HepG2 (cell line): Measurements from ENCODE around the gene MIB1. TPM values are rescaled to one million over a fixed set of nuclear protein-coding genes. Genes with fewer than 3 reads are reported as not detected.

Source experiments
- ATAC-seq: fragments of 200-7000 bp; cut with Tn5 transposase; 3 replicates; pipeline ENCODE4 v1.9.1; 2020; ENCODE audit warnings: mild to moderate bottlenecking, moderate library complexity
- BruUV-seq: library from RNA; stranded (reverse); fragments of 400-500 nt; replicated peaks from 2 replicates; lab custom pipeline; 2021; lab: Mats Ljungman, UMichigan
- CTCF ChIA-PET: fragments of 300-600 bp; formaldehyde crosslinking; extraction: SDS; loops from one replicate; lab custom pipeline; 2021; ENCODE audit warnings: low total read pairs, inconsistent platforms, low intra/inter-chr PET ratio; lab: Yijun Ruan, JAX
- POLR2A ChIA-PET: fragments of 350-600 bp; sonication (Branson Sonifier 250); formaldehyde crosslinking; loops from one replicate; lab custom pipeline; 2020; ENCODE audit warnings: antibody characterized with exemption, inconsistent platforms; lab: Yijun Ruan, JAX
- DNase-seq: peaks from one replicate; pipeline ENCODE4 v3.0.0-alpha.2; 2015; ENCODE audit warnings: low spot score
- FAIRE-seq: peaks from 3 replicates; lab custom pipeline; 2011; peaks lifted over from hg19 to GRCh38; lab: Jason Lieb, UNC
- H2AFZ ChIP-seq: one replicate; pipeline ENCODE4 v1.6.1; 2011; ENCODE audit warnings: low read length, inconsistent platforms
- H3K27ac ChIP-seq: fragments of 300-600 bp; 3 replicates; pipeline ENCODE4 v1.8.0; 2011; ENCODE audit warnings: mixed run types, mild to moderate bottlenecking, mixed read lengths, low read length, inconsistent platforms; ENCODE audit not compliant: insufficient read depth; ENCODE audit errors: extremely low read length
- H3K27me3 ChIP-seq, 2 experiments: fragments of 200-600 bp in 1 of 2; 2 replicates in 1 of 2; 3 replicates in 1 of 2; pipeline versions ENCODE4 v1.6.0 to v1.8.0; 2011; ENCODE audit warnings: low read length in 2 of 2, mild to moderate bottlenecking in 2 of 2, moderate library complexity in 2 of 2, inconsistent platforms in 1 of 2; ENCODE audit not compliant: insufficient read depth in 2 of 2, control insufficient read depth in 1 of 2
- H3K36me3 ChIP-seq, 2 experiments: fragments of 200-600 bp in 1 of 2; replicated peaks in 1 of 2; 2 replicates in 1 of 2; 3 replicates in 1 of 2; pipeline versions ENCODE4 v1.5.1 to v1.8.0; 2011; ENCODE audit warnings: low read length in 2 of 2, inconsistent platforms in 1 of 2; ENCODE audit not compliant: insufficient read depth in 2 of 2, control insufficient read depth in 1 of 2
- H3K4me1 ChIP-seq: 2 replicates; pipeline ENCODE4 v1.5.1; 2012; ENCODE audit warnings: low read length, inconsistent platforms; ENCODE audit not compliant: insufficient read depth
- H3K4me2 ChIP-seq: 2 replicates; pipeline ENCODE4 v1.6.0; 2011; ENCODE audit warnings: low read depth, low read length, inconsistent platforms
- H3K4me3 ChIP-seq, 3 experiments: fragments of 200-600 bp in 1 of 3; sonication (generic), shearing (Covaris generic) in 1 of 3; replicated peaks in 1 of 3; 2 replicates each; pipeline ENCODE4 v1.5.1; 2011 to 2016; ENCODE audit warnings: low read length in 3 of 3, inconsistent platforms in 2 of 3, low read depth in 2 of 3, mild to moderate bottlenecking in 2 of 3, control low read depth in 1 of 3, mixed read lengths in 1 of 3; ENCODE audit not compliant: insufficient read depth in 1 of 3
- H3K79me2 ChIP-seq: one replicate; pipeline ENCODE4 v1.6.1; 2011; ENCODE audit warnings: low read length, inconsistent platforms; ENCODE audit not compliant: insufficient read depth
- H3K9ac ChIP-seq: 2 replicates; pipeline ENCODE4 v1.6.0; 2011; ENCODE audit warnings: mild to moderate bottlenecking, low read depth, low read length, inconsistent platforms; ENCODE audit not compliant: insufficient read depth
- H3K9me3 ChIP-seq: 2 replicates; pipeline ENCODE4 v1.5.1; 2012; ENCODE audit warnings: mild to moderate bottlenecking, low read length
- H4K20me1 ChIP-seq: 2 replicates; pipeline ENCODE4 v1.6.0; 2011; ENCODE audit warnings: inconsistent platforms, mild to moderate bottlenecking, low read length, moderate library complexity; ENCODE audit not compliant: insufficient read depth
- CCAR2 ChIP-seq: fragments of 200-400 bp; formaldehyde crosslinking; optimal IDR thresholded peaks from 2 replicates; pipeline ENCODE3; 2018; ENCODE audit warnings: low read depth, mild to moderate bottlenecking, low read length, moderate library complexity
- ISX ChIP-seq: sonication (generic); formaldehyde crosslinking; conservative IDR thresholded peaks from 2 replicates; pipeline ENCODE4 v1.5.0; 2020; ENCODE audit warnings: missing genetic modification reagents
- KLF13 ChIP-seq: sonication (generic); formaldehyde crosslinking; IDR thresholded peaks from 2 replicates; pipeline ENCODE4 v1.4.0; 2020; ENCODE audit warnings: mild to moderate bottlenecking, missing genetic modification reagents
- NCOA2 ChIP-seq: sonication (generic); formaldehyde crosslinking; IDR thresholded peaks from 2 replicates; pipeline ENCODE4 v1.8.0; 2022; ENCODE audit warnings: inconsistent platforms
- NCOR1 ChIP-seq: fragments of 200-600 bp; sonication (generic); IDR thresholded peaks from 2 replicates; pipeline ENCODE4 v1.7.0; 2017; ENCODE audit warnings: antibody characterized with exemption, low read length, borderline replicate concordance
- SIN3A ChIP-seq: IDR thresholded peaks from 2 replicates; pipeline ENCODE4 v1.6.1; 2011; ENCODE audit warnings: low read depth, mild to moderate bottlenecking, control low read depth, low read length, borderline replicate concordance
- TCF7 ChIP-seq: sonication (generic); IDR thresholded peaks from 2 replicates; pipeline ENCODE4 v1.6.1; 2016; ENCODE audit warnings: antibody characterized with exemption, low read depth
- ZMYM2 ChIP-seq: sonication (generic); formaldehyde crosslinking; IDR thresholded peaks from 2 replicates; pipeline ENCODE4 v1.8.0; 2022; ENCODE audit warnings: mild to moderate bottlenecking, missing genetic modification reagents
- ZNF17 ChIP-seq: sonication (generic); formaldehyde crosslinking; IDR thresholded peaks from 2 replicates; pipeline ENCODE4 v1.5.0; 2020; ENCODE audit warnings: mild to moderate bottlenecking, missing genetic modification reagents
- ZNF230 ChIP-seq: sonication (generic); formaldehyde crosslinking; IDR thresholded peaks from 2 replicates; pipeline ENCODE4 v1.4.0; 2020; ENCODE audit warnings: mild to moderate bottlenecking, missing genetic modification reagents
- ZNF572 ChIP-seq: sonication (generic); formaldehyde crosslinking; IDR thresholded peaks from 2 replicates; pipeline ENCODE4 v1.5.1; 2020; ENCODE audit warnings: mild to moderate bottlenecking, missing genetic modification reagents
- ZNF75D ChIP-seq: sonication (generic); formaldehyde crosslinking; IDR thresholded peaks from 2 replicates; pipeline ENCODE4 v1.8.1; 2023; ENCODE audit warnings: missing genetic modification reagents, mild to moderate bottlenecking, borderline replicate concordance
- WGBS: methylation state at CpG from one replicate; pipeline ENCODE4 v1.1.6; 2017; ENCODE audit warnings: low lambda C conversion rate; 5-methylcytosine and 5-hydroxymethylcytosine counted together
- in situ Hi-C: cut with HindIII; loops from 2 replicates; pipeline ENCODE4 v1.10.0; 2017; ENCODE audit warnings: low pct_unique_long_range_greater_than_20kb; ENCODE audit not compliant: extremely low pct_ligation_motif_present
- intact Hi-C: fragments of 100-400 bp; cut with micrococcal nuclease; formaldehyde crosslinking; loops from one replicate; pipeline ENCODE4 v1.10.0; 2022; ENCODE audit not compliant: unreplicated experiment
- polyA plus RNA-seq, 8 experiments: library from polyadenylated mRNA; depleted of rRNA in 3 of 8; stranded (reverse) in 7 of 8; unstranded in 1 of 8; fragments of >200 nt; fragmentation: Illumina TruSeq in 4 of 8; extraction: Trizol in 4 of 8; gene quantifications; 2 replicates each; pipeline versions ENCODE4 v1.2.1 to v1.2.3, GENCODE V29; 2011 to 2016; ENCODE audit warnings: low read depth in 4 of 8, missing spikeins in 1 of 8, mixed read lengths in 1 of 8; ENCODE audit not compliant: insufficient read depth in 1 of 8
- total RNA-seq, 5 experiments: library from RNA; depleted of rRNA; stranded (reverse); fragments of >200 nt; fragmentation: Illumina TruSeq; extraction: Trizol; gene quantifications; 2 replicates each; pipeline ENCODE4 v1.2.3, GENCODE V29; 2016; ENCODE audit warnings: low read depth in 1 of 5
- TF ChIP-seq, protein P1 (sequence below): sonication (generic); formaldehyde crosslinking; IDR thresholded peaks from 2 replicates; pipeline ENCODE4 v1.4.0; 2020; ENCODE audit warnings: missing genetic modification reagents, borderline replicate concordance
- TF ChIP-seq, protein P2 (sequence below): sonication (generic); IDR thresholded peaks from 2 replicates; pipeline ENCODE4 v1.6.1; 2016; ENCODE audit warnings: low read depth, borderline replicate concordance
- TF ChIP-seq, protein P3 (sequence below): sonication (generic); formaldehyde crosslinking; IDR thresholded peaks from 2 replicates; pipeline ENCODE4 v1.4.0; 2020; ENCODE audit warnings: missing genetic modification reagents
- TF ChIP-seq, protein P4 (sequence below): sonication (generic); formaldehyde crosslinking; conservative IDR thresholded peaks from 2 replicates; pipeline ENCODE4 v1.4.0; 2020; ENCODE audit warnings: missing genetic modification reagents

MIB1 gene
- total and polyA plus RNA-seq, 2 of the 13 experiments (the other 11 are each of a cell fraction or from before 2014, with no cell fraction given): 12.0 to 47.0 TPM

DNA sequence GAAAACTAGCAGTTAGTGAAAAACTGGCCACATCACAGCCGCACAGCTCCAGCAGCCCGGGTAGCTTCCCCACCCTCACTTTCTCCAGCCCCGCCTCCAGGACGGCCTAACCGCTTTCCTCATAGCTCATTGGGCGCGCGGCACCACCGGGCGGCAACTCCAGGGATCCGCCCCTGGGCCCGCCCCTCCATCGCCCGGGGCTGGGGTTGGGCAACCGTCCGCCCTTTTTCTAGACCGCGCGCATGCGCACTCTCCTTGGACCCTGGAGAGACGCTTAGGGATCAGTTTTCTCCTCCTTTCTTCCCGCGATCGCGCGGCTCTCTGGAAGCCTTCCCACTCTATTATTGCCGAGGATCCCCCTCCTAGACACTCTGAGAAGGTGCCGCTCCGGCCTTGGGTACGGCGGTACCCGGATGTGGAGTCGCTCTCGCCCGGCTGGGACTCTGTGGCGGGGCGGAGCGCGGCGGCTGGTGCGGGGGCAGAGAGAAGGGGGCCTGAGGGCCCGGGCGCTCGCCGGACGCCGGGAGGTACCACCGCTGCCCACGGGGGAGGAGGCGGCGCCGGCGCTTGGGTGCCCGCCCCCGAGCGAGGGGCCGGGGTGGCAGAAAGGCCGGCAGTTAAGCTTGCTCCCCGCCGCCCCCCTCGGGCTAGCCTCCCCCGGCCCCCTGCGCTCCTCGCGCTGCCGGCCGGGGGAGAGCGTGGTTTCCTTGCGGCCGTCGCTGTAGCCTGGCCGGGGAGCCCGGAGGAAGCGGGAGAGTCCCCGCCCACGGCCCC lies at the start of gene MIB1 (continued):
- TF ChIP-seq KLF13 (CRISPR knock-in tag): no peak
- 0 out of 2 replicates have a peak, but pooled peaks have one; percentile 19 for TF ChIP-seq ZNF230 (CRISPR knock-in tag)
- no peak; the same call in 1 of the 2 replicates for TF ChIP-seq NCOR1
- TF ChIP-seq CCAR2: no peak
- TF ChIP-seq, all 625 proteins: peak for 165

DNA sequence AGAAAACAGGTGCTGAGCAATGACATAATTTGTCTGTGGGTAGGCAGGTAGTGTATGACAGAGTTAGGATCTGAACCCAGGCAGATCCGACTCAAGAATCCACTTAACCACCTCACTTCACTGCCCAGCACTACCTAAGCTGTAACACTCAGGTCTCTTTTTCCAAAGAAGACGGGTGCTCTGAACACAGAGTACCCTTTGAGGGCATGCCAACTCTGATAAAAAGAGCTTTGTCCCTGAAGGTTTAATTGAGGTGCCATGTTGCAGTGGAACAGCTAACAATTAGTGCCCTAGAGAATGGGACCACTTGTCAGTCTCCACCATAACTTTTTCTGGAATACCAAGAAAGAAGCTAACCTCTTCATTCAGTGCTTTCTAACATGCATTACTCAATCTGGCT lies 47.3 kb upstream of the MIB1 start:
- FAIRE-seq: no peak
- Histone ChIP-seq H3K9me3 (no peaks in the 10 kb centered on the region), H3K36me3 (peaks cover 2 to 5% of the 10 kb centered on the region in 2 experiments; a peak in 2 of 5 replicates), H3K27ac (no peak overlapping the region), H3K4me1 (peaks cover 29% of the 10 kb centered on the region), H3K79me2 (no peaks in the 10 kb centered on the region), H3K4me3 (no peak overlapping the region), H4K20me1 (no peaks in the 10 kb centered on the region), H3K27me3 (no peaks in the 10 kb centered on the region), H2AFZ (no peak overlapping the region), H3K4me2 (no peak overlapping the region), H3K9ac (no peak overlapping the region)
- intact Hi-C loops: no loop called here
- DNase-seq: no peak
- in situ Hi-C loops: no loop called here
- no TSS peak for BruUV-seq
- TF ChIP-seq, protein P1, sequence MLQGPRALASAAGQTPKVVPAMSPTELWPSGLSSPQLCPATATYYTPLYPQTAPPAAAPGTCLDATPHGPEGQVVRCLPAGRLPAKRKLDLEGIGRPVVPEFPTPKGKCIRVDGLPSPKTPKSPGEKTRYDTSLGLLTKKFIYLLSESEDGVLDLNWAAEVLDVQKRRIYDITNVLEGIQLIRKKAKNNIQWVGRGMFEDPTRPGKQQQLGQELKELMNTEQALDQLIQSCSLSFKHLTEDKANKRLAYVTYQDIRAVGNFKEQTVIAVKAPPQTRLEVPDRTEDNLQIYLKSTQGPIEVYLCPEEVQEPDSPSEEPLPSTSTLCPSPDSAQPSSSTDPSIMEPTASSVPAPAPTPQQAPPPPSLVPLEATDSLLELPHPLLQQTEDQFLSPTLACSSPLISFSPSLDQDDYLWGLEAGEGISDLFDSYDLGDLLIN: no peak
- TF ChIP-seq ISX (no peak), ZNF572 (CRISPR knock-in tag) (no peak), TCF7 (no peak), ZMYM2 (CRISPR knock-in tag) (no peak), ZNF17 (no peak), NCOA2 (CRISPR knock-in tag) (no peak), SIN3A (no peak), ZNF75D (CRISPR knock-in tag) (no peak)
- TF ChIP-seq, protein P2, sequence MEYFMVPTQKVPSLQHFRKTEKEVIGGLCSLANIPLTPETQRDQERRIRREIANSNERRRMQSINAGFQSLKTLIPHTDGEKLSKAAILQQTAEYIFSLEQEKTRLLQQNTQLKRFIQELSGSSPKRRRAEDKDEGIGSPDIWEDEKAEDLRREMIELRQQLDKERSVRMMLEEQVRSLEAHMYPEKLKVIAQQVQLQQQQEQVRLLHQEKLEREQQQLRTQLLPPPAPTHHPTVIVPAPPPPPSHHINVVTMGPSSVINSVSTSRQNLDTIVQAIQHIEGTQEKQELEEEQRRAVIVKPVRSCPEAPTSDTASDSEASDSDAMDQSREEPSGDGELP: no peak
- TF ChIP-seq, protein P3, sequence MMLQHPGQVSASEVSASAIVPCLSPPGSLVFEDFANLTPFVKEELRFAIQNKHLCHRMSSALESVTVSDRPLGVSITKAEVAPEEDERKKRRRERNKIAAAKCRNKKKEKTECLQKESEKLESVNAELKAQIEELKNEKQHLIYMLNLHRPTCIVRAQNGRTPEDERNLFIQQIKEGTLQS (CRISPR knock-in tag): no peak
- TF ChIP-seq, protein P4, sequence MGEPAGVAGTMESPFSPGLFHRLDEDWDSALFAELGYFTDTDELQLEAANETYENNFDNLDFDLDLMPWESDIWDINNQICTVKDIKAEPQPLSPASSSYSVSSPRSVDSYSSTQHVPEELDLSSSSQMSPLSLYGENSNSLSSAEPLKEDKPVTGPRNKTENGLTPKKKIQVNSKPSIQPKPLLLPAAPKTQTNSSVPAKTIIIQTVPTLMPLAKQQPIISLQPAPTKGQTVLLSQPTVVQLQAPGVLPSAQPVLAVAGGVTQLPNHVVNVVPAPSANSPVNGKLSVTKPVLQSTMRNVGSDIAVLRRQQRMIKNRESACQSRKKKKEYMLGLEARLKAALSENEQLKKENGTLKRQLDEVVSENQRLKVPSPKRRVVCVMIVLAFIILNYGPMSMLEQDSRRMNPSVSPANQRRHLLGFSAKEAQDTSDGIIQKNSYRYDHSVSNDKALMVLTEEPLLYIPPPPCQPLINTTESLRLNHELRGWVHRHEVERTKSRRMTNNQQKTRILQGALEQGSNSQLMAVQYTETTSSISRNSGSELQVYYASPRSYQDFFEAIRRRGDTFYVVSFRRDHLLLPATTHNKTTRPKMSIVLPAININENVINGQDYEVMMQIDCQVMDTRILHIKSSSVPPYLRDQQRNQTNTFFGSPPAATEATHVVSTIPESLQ (CRISPR knock-in tag): no peak
- ChIA-PET CTCF (no interaction called here), POLR2A (no interaction called here)
- ATAC-seq: no peak
- WGBS: 87% methylated on average over 2 of the region's 2 CpGs
